IMR-90 (cell line): ENCODE measurements around the gene BCAR1.

Experiments used
- BHLHE40 ChIP-seq: fragments of 150-350 bp; IDR thresholded peaks from 2 replicates; pipeline ENCODE4 v1.6.1; 2016; ENCODE audit warnings: mild to moderate bottlenecking, low read depth, low read length
- CHD1 ChIP-seq: IDR thresholded peaks from 2 replicates; pipeline ENCODE4 v1.6.1; 2012; ENCODE audit warnings: low read depth, low read length, improper control_type of control experiment
- FOS ChIP-seq: fragments of 150-350 bp; IDR thresholded peaks from 2 replicates; pipeline ENCODE4 v1.6.1; 2016; ENCODE audit warnings: low read depth, low read length
- MAFK ChIP-seq: IDR thresholded peaks from 2 replicates; pipeline ENCODE4 v1.6.1; 2012; ENCODE audit warnings: low read depth, low read length, improper control_type of control experiment
- POLR2A ChIP-seq: IDR thresholded peaks from 2 replicates; pipeline ENCODE4 v1.6.1; 2012; ENCODE audit warnings: mild to moderate bottlenecking, low read depth, low read length
- RAD21 ChIP-seq: IDR thresholded peaks from 2 replicates; pipeline ENCODE4 v1.6.1; 2012; ENCODE audit warnings: low read length, improper control_type of control experiment
- USF2 ChIP-seq: fragments of 150-350 bp; IDR thresholded peaks from 2 replicates; pipeline ENCODE4 v1.6.1; 2017; ENCODE audit warnings: mild to moderate bottlenecking, antibody characterized with exemption, low read length, low read depth
- TF ChIP-seq, protein P1 (sequence below): conservative IDR thresholded peaks from 2 replicates; pipeline ENCODE4 v1.5.1; 2012; ENCODE audit warnings: mild to moderate bottlenecking, low read depth, low read length, improper control_type of control experiment
- TF ChIP-seq, protein P2 (sequence below): fragments of 150-350 bp; IDR thresholded peaks from 2 replicates; pipeline ENCODE4 v1.6.1; 2016; ENCODE audit warnings: low read depth, mild to moderate bottlenecking, low read length, moderate library complexity, borderline replicate concordance

DNA sequence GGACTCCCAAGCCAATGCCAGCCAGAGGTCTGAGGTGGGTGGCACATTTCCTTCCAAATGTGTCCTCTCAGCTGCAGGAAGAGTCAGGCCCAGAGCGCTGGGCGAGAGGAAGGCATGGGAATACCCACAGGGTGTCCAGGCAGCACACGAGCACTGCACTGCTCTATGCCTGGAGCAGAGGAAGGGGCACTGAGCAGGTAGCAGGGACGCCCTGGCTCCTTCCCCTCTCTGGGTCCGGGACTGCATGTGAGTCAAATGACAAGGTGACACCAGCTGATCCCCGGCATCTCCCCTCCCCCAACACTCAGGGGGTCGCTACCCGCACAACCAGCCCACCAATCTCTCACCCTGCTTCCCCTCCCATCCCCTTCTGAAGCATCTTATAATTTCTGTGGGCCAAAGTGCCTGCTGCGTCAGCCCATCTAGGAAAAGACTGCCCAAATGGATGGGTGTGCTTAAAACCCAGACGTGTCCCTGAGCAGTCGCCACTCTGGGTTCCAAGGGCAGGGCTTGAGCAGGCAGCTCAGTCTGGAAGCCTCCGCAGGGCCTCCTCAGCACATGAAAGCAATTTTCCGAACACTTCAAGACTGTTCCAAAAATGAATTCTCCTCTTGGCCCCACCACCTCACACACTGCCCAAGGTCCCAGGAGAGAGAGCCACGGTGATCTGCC lies 12.0 kb upstream of the BCAR1 start:
- TF ChIP-seq, protein P1, sequence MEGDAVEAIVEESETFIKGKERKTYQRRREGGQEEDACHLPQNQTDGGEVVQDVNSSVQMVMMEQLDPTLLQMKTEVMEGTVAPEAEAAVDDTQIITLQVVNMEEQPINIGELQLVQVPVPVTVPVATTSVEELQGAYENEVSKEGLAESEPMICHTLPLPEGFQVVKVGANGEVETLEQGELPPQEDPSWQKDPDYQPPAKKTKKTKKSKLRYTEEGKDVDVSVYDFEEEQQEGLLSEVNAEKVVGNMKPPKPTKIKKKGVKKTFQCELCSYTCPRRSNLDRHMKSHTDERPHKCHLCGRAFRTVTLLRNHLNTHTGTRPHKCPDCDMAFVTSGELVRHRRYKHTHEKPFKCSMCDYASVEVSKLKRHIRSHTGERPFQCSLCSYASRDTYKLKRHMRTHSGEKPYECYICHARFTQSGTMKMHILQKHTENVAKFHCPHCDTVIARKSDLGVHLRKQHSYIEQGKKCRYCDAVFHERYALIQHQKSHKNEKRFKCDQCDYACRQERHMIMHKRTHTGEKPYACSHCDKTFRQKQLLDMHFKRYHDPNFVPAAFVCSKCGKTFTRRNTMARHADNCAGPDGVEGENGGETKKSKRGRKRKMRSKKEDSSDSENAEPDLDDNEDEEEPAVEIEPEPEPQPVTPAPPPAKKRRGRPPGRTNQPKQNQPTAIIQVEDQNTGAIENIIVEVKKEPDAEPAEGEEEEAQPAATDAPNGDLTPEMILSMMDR = no peak
- TF ChIP-seq POLR2A = no peak
- TF ChIP-seq, protein P2, sequence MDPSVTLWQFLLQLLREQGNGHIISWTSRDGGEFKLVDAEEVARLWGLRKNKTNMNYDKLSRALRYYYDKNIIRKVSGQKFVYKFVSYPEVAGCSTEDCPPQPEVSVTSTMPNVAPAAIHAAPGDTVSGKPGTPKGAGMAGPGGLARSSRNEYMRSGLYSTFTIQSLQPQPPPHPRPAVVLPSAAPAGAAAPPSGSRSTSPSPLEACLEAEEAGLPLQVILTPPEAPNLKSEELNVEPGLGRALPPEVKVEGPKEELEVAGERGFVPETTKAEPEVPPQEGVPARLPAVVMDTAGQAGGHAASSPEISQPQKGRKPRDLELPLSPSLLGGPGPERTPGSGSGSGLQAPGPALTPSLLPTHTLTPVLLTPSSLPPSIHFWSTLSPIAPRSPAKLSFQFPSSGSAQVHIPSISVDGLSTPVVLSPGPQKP = no peak
- peak; percentile 3; the same call in 1 of the 2 replicates for TF ChIP-seq FOS
- TF ChIP-seq RAD21 = no peak
- TF ChIP-seq MAFK = no peak
- TF ChIP-seq CHD1 = no peak
- no peak for TF ChIP-seq USF2
- no peak for TF ChIP-seq BHLHE40
